Measurements from ENCODE around the gene ADGRG2. TPM values are rescaled to one million over a fixed set of nuclear protein-coding genes. Genes with fewer than 3 reads are reported as not detected.

ADGRG2 gene
- total and polyA plus RNA-seq, 2 of the 13 experiments (the other 11 are each of a cell fraction or from before 2014, with no cell fraction given), result not detected

- 82% methylated on average over 3 of the region's 6 CpGs for WGBS (ENCODE audit: low lambda C conversion rate)
- Histone ChIP-seq H3K27ac (ENCODE audit: extremely low read length, insufficient read depth, low read length) (no peak overlapping the region), H3K36me3 (replicated peaks in 1 of 2; ENCODE audit: control insufficient read depth in 1 of 2, insufficient read depth in 2 of 2, low read length in 2 of 2) (no peaks in the 10 kb centered on the region), H3K9me3 (ENCODE audit: low read length) (no peaks in the 10 kb centered on the region), H4K20me1 (ENCODE audit: insufficient read depth, low read length) (no peaks in the 10 kb centered on the region), H3K9ac (ENCODE audit: insufficient read depth, low read depth, low read length) (no peak overlapping the region), H3K27me3 (ENCODE audit: control insufficient read depth in 1 of 2, insufficient read depth in 2 of 2, low read length in 2 of 2) (no peaks in the 10 kb centered on the region), H3K4me1 (ENCODE audit: insufficient read depth, low read length) (no peaks in the 10 kb centered on the region), H3K4me2 (ENCODE audit: low read depth, low read length) (no peak overlapping the region), H3K4me3 (replicated peaks in 1 of 3; ENCODE audit: insufficient read depth in 1 of 3, low read depth in 2 of 3, low read length in 3 of 3) (no peak overlapping the region), H3K79me2 (ENCODE audit: insufficient read depth, low read length) (no peaks in the 10 kb centered on the region), H2AFZ (ENCODE audit: low read length) (no peak overlapping the region)
- POLR2A ChIA-PET, result no interaction called here
- in situ Hi-C loops (cut with HindIII; ENCODE audit: extremely low pct_ligation_motif_present, low pct_unique_long_range_greater_than_20kb) (no loop called here), intact Hi-C loops (cut with micrococcal nuclease; ENCODE audit: unreplicated experiment) (no loop called here)
- DNase-seq (ENCODE audit: low spot score) (no peak), FAIRE-seq (no peak), ATAC-seq (no peak)
- CTCF ChIA-PET (ENCODE audit: low intra/inter-chr PET ratio, low total read pairs), result no interaction called here
- BruUV-seq (replicated peaks), result no TSS peak
- TF ChIP-seq XRCC5 (optimal IDR thresholded peaks at IDR 0.05; ENCODE audit: low read length) (no peak), ZFAT (CRISPR knock-in tag; conservative IDR thresholded peaks at IDR 0.05) (no peak), ZNF160 (CRISPR knock-in tag; IDR thresholded peaks at IDR 0.05) (no peak)
Observed at GRCh38 chrX:19028560-19028959, 93.7 kb downstream of the ADGRG2 start.

GRCh38 chrX:19024366-19024765 lies 97.9 kb downstream of the ADGRG2 start:
- POLR2A ChIA-PET, result no interaction called here
- H3K9ac ChIP-seq (ENCODE audit: insufficient read depth, low read depth, low read length), result no peak overlapping the region
- in situ Hi-C loops (cut with HindIII; ENCODE audit: extremely low pct_ligation_motif_present, low pct_unique_long_range_greater_than_20kb) (no loop called here), intact Hi-C loops (cut with micrococcal nuclease; ENCODE audit: unreplicated experiment) (no loop called here)
- H3K4me2 ChIP-seq (ENCODE audit: low read depth, low read length), result no peak overlapping the region
- no peak for TF ChIP-seq BCL6 (CRISPR knock-in tag; IDR thresholded peaks at IDR 0.05)
- TF ChIP-seq ZNF510 (CRISPR knock-in tag; IDR thresholded peaks at IDR 0.05; ENCODE audit: low read depth), result no peak
- TF ChIP-seq ZKSCAN1 (IDR thresholded peaks at IDR 0.05; ENCODE audit: low read length), result no peak
- no peak for TF ChIP-seq ELF1 (CRISPR knock-in tag; IDR thresholded peaks at IDR 0.05)
- TF ChIP-seq SETDB1 (CRISPR knock-in tag; IDR thresholded peaks at IDR 0.05; ENCODE audit: borderline replicate concordance), result no peak
- TF ChIP-seq SNAI1 (CRISPR knock-in tag; IDR thresholded peaks at IDR 0.05; ENCODE audit: borderline replicate concordance), result no peak
- no peak for TF ChIP-seq KLF6 (CRISPR knock-in tag; IDR thresholded peaks at IDR 0.05)
- no peak for TF ChIP-seq ZNF589 (CRISPR knock-in tag; conservative IDR thresholded peaks at IDR 0.05)
- no peak for TF ChIP-seq ZKSCAN8 (CRISPR knock-in tag; IDR thresholded peaks at IDR 0.05; ENCODE audit: borderline replicate concordance)
- TF ChIP-seq, protein P1, sequence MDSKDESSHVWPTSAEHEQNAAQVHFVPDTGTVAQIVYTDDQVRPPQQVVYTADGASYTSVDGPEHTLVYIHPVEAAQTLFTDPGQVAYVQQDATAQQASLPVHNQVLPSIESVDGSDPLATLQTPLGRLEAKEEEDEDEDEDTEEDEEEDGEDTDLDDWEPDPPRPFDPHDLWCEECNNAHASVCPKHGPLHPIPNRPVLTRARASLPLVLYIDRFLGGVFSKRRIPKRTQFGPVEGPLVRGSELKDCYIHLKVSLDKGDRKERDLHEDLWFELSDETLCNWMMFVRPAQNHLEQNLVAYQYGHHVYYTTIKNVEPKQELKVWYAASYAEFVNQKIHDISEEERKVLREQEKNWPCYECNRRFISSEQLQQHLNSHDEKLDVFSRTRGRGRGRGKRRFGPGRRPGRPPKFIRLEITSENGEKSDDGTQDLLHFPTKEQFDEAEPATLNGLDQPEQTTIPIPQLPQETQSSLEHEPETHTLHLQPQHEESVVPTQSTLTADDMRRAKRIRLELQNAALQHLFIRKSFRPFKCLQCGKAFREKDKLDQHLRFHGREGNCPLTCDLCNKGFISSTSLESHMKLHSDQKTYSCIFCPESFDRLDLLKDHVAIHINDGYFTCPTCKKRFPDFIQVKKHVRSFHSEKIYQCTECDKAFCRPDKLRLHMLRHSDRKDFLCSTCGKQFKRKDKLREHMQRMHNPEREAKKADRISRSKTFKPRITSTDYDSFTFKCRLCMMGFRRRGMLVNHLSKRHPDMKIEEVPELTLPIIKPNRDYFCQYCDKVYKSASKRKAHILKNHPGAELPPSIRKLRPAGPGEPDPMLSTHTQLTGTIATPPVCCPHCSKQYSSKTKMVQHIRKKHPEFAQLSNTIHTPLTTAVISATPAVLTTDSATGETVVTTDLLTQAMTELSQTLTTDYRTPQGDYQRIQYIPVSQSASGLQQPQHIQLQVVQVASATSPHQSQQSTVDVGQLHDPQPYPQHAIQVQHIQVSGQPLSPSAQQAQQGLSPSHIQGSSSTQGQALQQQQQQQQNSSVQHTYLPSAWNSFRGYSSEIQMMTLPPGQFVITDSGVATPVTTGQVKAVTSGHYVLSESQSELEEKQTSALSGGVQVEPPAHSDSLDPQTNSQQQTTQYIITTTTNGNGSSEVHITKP (CRISPR knock-in tag; IDR thresholded peaks at IDR 0.05; ENCODE audit: low read depth), result no peak
- no peak for TF ChIP-seq MEIS2 (CRISPR knock-in tag; IDR thresholded peaks at IDR 0.05)
- H2AFZ ChIP-seq (ENCODE audit: low read length), result no peak overlapping the region
- FAIRE-seq (no peak), ATAC-seq (no peak), DNase-seq (ENCODE audit: low spot score) (no peak)
- H4K20me1 ChIP-seq (ENCODE audit: insufficient read depth, low read length), result no peaks in the 10 kb centered on the region
- WGBS (ENCODE audit: low lambda C conversion rate), result 50% methylated on average over 4 of the region's 4 CpGs
- no peak overlapping the region for H3K27ac ChIP-seq (ENCODE audit: extremely low read length, insufficient read depth, low read length)
- no peaks in the 10 kb centered on the region for H3K9me3 ChIP-seq (ENCODE audit: low read length)
- no peaks in the 10 kb centered on the region for H3K79me2 ChIP-seq (ENCODE audit: insufficient read depth, low read length)
- no peaks in the 10 kb centered on the region for H3K4me1 ChIP-seq (ENCODE audit: insufficient read depth, low read length)
- BruUV-seq (replicated peaks), result no TSS peak
- no peaks in the 10 kb centered on the region for H3K27me3 ChIP-seq (ENCODE audit: control insufficient read depth in 1 of 2, insufficient read depth in 2 of 2, low read length in 2 of 2)
- H3K4me3 ChIP-seq (replicated peaks in 1 of 3; ENCODE audit: insufficient read depth in 1 of 3, low read depth in 2 of 3, low read length in 3 of 3), result no peak overlapping the region
- CTCF ChIA-PET (ENCODE audit: low intra/inter-chr PET ratio, low total read pairs), result no interaction called here
- no peaks in the 10 kb centered on the region for H3K36me3 ChIP-seq (replicated peaks in 1 of 2; ENCODE audit: control insufficient read depth in 1 of 2, insufficient read depth in 2 of 2, low read length in 2 of 2)

All from HepG2 (cell line).